ENCODE results near the gene LHPP. TPM values are rescaled to one million over a fixed set of nuclear protein-coding genes. Genes with fewer than 3 reads are reported as not detected.

The LHPP gene
- total RNA-seq, 1 donor from 2014 or later: 22.9 TPM

GRCh38 chr10:124651402-124651891 lies 189.8 kb downstream of the LHPP start:
- Mint-ChIP-seq H3K4me1 (peaks cover 97% of the 10 kb centered on the region), H3K36me3 (ENCODE audit: low read depth) (peaks cover 36% of the 10 kb centered on the region), H3K9me3 (no peaks in the 10 kb centered on the region), H3K27ac (peak overlapping the region; percentile 88), H3K27me3 (no peaks in the 10 kb centered on the region), H3K4me3 (peak overlapping the region; percentile 41)
- ChIA-PET CTCF (interaction anchor here (1.3 to 1.8 kb wide), 2 partner anchors 67 to 90 kb away, joined by 5 read pairs; no protein-coding TSS in a partner anchor), POLR2A (interaction anchor here (0.6 to 5.0 kb wide), 11 partner anchors 9 to 112 kb away, joined by 3 to 34 read pairs (median 4); no protein-coding TSS in a partner anchor)
- TF ChIP-seq CTCF (IDR thresholded peaks at IDR 0.05): no peak
- intact Hi-C loops (cut with micrococcal nuclease): loop anchor here (1.0 to 5.0 kb wide), 3 partner anchors 10 to 67 kb away; no protein-coding TSS in a partner anchor
- DNase-seq (no peak), ATAC-seq (ENCODE audit: low read depth) (peak; percentile 20)

GRCh38 chr10:124652200-124652599 lies 190.6 kb downstream of the LHPP start:
- DNase-seq: no peak

GRCh38 chr10:124652701-124653100 lies 191.1 kb downstream of the LHPP start:
- Mint-ChIP-seq H3K27me3 (no peaks in the 10 kb centered on the region), H3K9me3 (no peaks in the 10 kb centered on the region), H3K27ac (peak overlapping the region; percentile 88), H3K4me3 (peak overlapping the region; percentile 15), H3K4me1 (peaks cover 93% of the 10 kb centered on the region), H3K36me3 (ENCODE audit: low read depth) (peaks cover 39% of the 10 kb centered on the region)
- ChIA-PET CTCF (interaction anchor here (1.1 kb wide), 2 partner anchors 65 to 88 kb away, joined by 3 to 8 read pairs; no protein-coding TSS in a partner anchor), POLR2A (interaction anchor here (0.6 to 1.7 kb wide), 9 partner anchors 12 to 108 kb away, joined by 3 to 5 read pairs (median 4); no protein-coding TSS in a partner anchor)
- TF ChIP-seq CTCF (IDR thresholded peaks at IDR 0.05): no peak
- peak; percentile 25 for ATAC-seq (ENCODE audit: low read depth)
- no peak for DNase-seq
- intact Hi-C loops (cut with micrococcal nuclease): loop anchor here (5.0 kb wide), 1 partner anchor 35 kb away; no protein-coding TSS in a partner anchor

More at GRCh38 chr10:124652200-124652599, 190.6 kb downstream of the LHPP start:
- Mint-ChIP-seq H3K36me3 (ENCODE audit: low read depth) (peaks cover 37% of the 10 kb centered on the region), H3K27ac (peak overlapping the region; percentile 88), H3K4me3 (peak overlapping the region; percentile 19), H3K9me3 (no peaks in the 10 kb centered on the region), H3K4me1 (peaks cover 93% of the 10 kb centered on the region), H3K27me3 (no peaks in the 10 kb centered on the region)
- no peak for ATAC-seq (ENCODE audit: low read depth)
- CTCF ChIA-PET: interaction anchor here (1.1 kb wide), 1 partner anchor 89 kb away, joined by 8 read pairs; no protein-coding TSS in a partner anchor
- intact Hi-C loops (cut with micrococcal nuclease): loop anchor here (5.0 kb wide), 1 partner anchor 35 kb away; no protein-coding TSS in a partner anchor
- no peak for TF ChIP-seq CTCF (IDR thresholded peaks at IDR 0.05)
- POLR2A ChIA-PET: interaction anchor here (0.6 to 1.7 kb wide), 5 partner anchors 12 to 82 kb away, joined by 3 to 5 read pairs (median 4); no protein-coding TSS in a partner anchor

- TF ChIP-seq CTCF (IDR thresholded peaks at IDR 0.05): no peak
- CTCF ChIA-PET: interaction anchor here (1.1 kb wide), 2 partner anchors 64 to 88 kb away, joined by 3 to 8 read pairs; no protein-coding TSS in a partner anchor
- Mint-ChIP-seq H3K27ac (peak overlapping the region; percentile 88), H3K27me3 (no peaks in the 10 kb centered on the region), H3K4me3 (no peak overlapping the region), H3K36me3 (ENCODE audit: low read depth) (peaks cover 42% of the 10 kb centered on the region), H3K9me3 (no peaks in the 10 kb centered on the region), H3K4me1 (peaks cover 93% of the 10 kb centered on the region)
- ATAC-seq (ENCODE audit: low read depth) (no peak), DNase-seq (no peak)
- intact Hi-C loops (cut with micrococcal nuclease): loop anchor here (5.0 kb wide), 1 partner anchor 34 kb away; no protein-coding TSS in a partner anchor
- POLR2A ChIA-PET: interaction anchor here (0.9 to 1.7 kb wide), 9 partner anchors 11 to 108 kb away, joined by 3 to 6 read pairs (median 4); no protein-coding TSS in a partner anchor
Measured at GRCh38 chr10:124653311-124653710, 191.7 kb downstream of the LHPP start.

Data from activated B cell treated with CpG ODN at 0.5 μM for 24 hours (primary cell).